ENCODE measurements around the gene SLC10A4.

Gene SLC10A4

GRCh38 chr4:48489683-48490011, 6.5 kb downstream of the SLC10A4 start:
- no peak for DNase-seq (ENCODE audit: low spot score)

- DNase-seq (ENCODE audit: low spot score): no peak
These were observed 7.0 kb downstream of the SLC10A4 start, which contains the start of gene ZAR1 for GRCh38 chr4:48490012-48490679. ZAR1 (plus strand) TSS chr4:48490252; CDS start chr4:48490292, 40 bp downstream.

GRCh38 chr4:48490680-48491513, 7.8 kb downstream of the SLC10A4 start:
- no peak for DNase-seq (ENCODE audit: low spot score)

- DNase-seq (ENCODE audit: low spot score): no peak
These were observed 8.5 kb downstream of the SLC10A4 start for GRCh38 chr4:48491514-48492176.

- DNase-seq (ENCODE audit: low spot score): no peak
These were observed 10.4 kb downstream of the SLC10A4 start for GRCh38 chr4:48493452-48494100.

- DNase-seq (ENCODE audit: low spot score): no peak
These were observed 12.8 kb downstream of the SLC10A4 start for GRCh38 chr4:48495941-48496340.

- no peak for DNase-seq (ENCODE audit: low spot score)
These were observed 15.8 kb downstream of the SLC10A4 start for GRCh38 chr4:48498895-48499294.

GRCh38 chr4:48499551-48500066, 16.5 kb downstream of the SLC10A4 start:
- no peak for DNase-seq (ENCODE audit: low spot score)

- no peak for DNase-seq (ENCODE audit: low spot score)
These were observed 20.3 kb downstream of the SLC10A4 start for GRCh38 chr4:48503233-48504025.

GRCh38 chr4:48504026-48504330, 20.8 kb downstream of the SLC10A4 start:
- DNase-seq (ENCODE audit: low spot score): no peak

- DNase-seq (ENCODE audit: low spot score): no peak
These were observed 21.2 kb downstream of the SLC10A4 start for GRCh38 chr4:48504352-48504751.

GRCh38 chr4:48506716-48507115, 23.6 kb downstream of the SLC10A4 start:
- no peak for DNase-seq (ENCODE audit: low spot score)

GRCh38 chr4:48509543-48509942, 26.4 kb downstream of the SLC10A4 start:
- DNase-seq (ENCODE audit: low spot score): no peak

- DNase-seq (ENCODE audit: low spot score): no peak
These were observed 35.0 kb downstream of the SLC10A4 start for GRCh38 chr4:48518143-48518542.

GRCh38 chr4:48526406-48526805, 43.3 kb downstream of the SLC10A4 start:
- no peak for DNase-seq (ENCODE audit: low spot score)

GRCh38 chr4:48538358-48538757, 55.2 kb downstream of the SLC10A4 start:
- DNase-seq (ENCODE audit: low spot score): no peak

Data from HuH-7.5 (cell line).